ENCODE results near the gene OR6X1.

The OR6X1 gene, protein sequence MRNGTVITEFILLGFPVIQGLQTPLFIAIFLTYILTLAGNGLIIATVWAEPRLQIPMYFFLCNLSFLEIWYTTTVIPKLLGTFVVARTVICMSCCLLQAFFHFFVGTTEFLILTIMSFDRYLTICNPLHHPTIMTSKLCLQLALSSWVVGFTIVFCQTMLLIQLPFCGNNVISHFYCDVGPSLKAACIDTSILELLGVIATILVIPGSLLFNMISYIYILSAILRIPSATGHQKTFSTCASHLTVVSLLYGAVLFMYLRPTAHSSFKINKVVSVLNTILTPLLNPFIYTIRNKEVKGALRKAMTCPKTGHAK

DNA sequence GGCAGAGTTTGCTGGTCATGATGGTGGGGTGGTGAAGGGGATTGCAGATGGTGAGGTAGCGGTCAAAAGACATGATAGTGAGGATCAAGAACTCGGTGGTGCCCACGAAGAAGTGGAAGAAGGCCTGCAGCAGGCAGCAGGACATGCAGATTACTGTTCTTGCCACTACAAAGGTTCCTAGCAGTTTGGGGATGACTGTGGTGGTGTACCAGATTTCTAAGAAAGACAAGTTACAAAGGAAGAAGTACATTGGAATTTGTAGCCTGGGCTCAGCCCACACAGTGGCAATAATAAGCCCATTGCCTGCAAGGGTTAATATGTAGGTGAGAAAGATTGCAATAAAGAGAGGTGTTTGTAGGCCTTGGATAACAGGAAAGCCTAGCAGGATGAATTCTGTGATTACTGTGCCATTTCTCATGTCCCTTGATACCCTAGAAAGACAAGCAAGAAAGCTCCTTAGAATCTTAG is at the start of gene OR6X1:
TSS of gene OR6X1 (minus strand) at position 418 of the 468 bp plus-strand sequence. CDS start at position 418, 0 bp downstream.
- in situ Hi-C loops (cut with HindIII; ENCODE audit: low sequenced_read_pairs) = no loop called here
- no peak within 1 kb of the TSS for H3K4me3 ChIP-seq (ENCODE audit: low read depth, low read length)
- DNase-seq (ENCODE audit: low read depth, low spot score) = no peak
- TF ChIP-seq, protein P1, sequence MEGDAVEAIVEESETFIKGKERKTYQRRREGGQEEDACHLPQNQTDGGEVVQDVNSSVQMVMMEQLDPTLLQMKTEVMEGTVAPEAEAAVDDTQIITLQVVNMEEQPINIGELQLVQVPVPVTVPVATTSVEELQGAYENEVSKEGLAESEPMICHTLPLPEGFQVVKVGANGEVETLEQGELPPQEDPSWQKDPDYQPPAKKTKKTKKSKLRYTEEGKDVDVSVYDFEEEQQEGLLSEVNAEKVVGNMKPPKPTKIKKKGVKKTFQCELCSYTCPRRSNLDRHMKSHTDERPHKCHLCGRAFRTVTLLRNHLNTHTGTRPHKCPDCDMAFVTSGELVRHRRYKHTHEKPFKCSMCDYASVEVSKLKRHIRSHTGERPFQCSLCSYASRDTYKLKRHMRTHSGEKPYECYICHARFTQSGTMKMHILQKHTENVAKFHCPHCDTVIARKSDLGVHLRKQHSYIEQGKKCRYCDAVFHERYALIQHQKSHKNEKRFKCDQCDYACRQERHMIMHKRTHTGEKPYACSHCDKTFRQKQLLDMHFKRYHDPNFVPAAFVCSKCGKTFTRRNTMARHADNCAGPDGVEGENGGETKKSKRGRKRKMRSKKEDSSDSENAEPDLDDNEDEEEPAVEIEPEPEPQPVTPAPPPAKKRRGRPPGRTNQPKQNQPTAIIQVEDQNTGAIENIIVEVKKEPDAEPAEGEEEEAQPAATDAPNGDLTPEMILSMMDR (IDR thresholded peaks at IDR 0.05; ENCODE audit: low read depth, low read length) = no peak

DNA sequence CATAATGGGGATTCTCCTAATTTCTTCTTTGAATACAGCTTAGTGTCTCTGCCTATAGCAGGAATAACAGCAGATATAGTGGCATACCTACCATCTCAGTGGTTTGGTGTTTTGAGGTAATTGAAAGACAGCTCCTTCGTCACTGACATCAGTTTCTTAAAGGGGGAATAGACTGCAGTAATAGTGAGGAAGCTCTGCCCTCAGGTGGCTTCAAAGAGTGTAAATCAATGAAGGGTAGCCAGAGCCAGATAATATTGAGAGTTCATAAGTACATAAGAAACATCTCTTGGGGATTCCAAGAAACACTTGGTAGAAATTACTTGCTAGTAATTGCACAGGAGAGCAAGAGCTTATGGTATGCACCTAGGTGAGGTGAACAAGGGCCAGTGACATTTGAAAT is 47.4 kb upstream of the OR6X1 start:
- DNase-seq (ENCODE audit: low read depth, low spot score) = no peak
- in situ Hi-C loops (cut with HindIII; ENCODE audit: low sequenced_read_pairs) = no loop called here
- TF ChIP-seq, protein P1 (IDR thresholded peaks at IDR 0.05; ENCODE audit: low read depth, low read length) = no peak
- no peak overlapping the region for H3K4me3 ChIP-seq (ENCODE audit: low read depth, low read length)

DNA sequence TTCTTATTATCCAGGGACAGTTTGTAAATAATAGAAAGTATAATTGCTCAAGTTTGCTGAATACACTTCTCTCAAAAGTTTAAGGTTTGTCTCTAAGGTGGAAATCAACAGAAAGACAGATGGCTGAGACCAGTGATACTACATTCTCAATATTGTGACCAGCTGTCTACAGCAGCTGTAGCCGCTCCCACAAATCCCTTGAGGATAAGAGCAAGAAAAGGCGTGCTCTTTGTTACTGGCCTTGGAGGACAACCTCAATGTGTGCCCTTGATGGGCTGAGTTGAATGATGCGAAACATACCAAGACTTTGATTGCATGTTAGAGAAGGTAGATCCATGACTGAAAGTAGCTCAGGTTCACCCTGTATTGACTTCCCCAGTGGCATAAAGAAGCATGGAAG is 45.7 kb upstream of the OR6X1 start:
- in situ Hi-C loops (cut with HindIII; ENCODE audit: low sequenced_read_pairs) = no loop called here
- H3K4me3 ChIP-seq (ENCODE audit: low read depth, low read length) = no peak overlapping the region
- TF ChIP-seq, protein P1 (IDR thresholded peaks at IDR 0.05; ENCODE audit: low read depth, low read length) = no peak
- DNase-seq (ENCODE audit: low read depth, low spot score) = no peak

DNA sequence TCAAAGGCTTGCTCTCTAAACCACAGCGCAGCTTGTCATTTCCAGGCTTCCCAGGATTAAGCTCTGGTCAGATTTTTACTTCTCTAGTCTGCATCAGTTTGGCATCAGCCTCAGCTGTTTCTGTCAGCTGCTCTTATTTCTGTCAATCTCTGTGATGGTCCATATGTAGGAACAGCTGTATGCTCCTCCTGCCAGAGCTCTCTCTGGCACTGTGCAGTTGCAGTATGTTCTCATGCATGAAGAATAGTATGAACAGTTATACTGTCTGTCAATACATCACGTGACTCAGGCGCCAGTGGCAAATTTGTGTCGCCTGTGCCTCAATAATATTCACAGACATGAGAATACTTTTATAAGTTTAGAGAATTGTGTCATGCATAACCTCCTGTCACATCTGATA is 45.1 kb upstream of the OR6X1 start:
- TF ChIP-seq, protein P1 (IDR thresholded peaks at IDR 0.05; ENCODE audit: low read depth, low read length) = no peak
- in situ Hi-C loops (cut with HindIII; ENCODE audit: low sequenced_read_pairs) = no loop called here
- H3K4me3 ChIP-seq (ENCODE audit: low read depth, low read length) = no peak overlapping the region
- DNase-seq (ENCODE audit: low read depth, low spot score) = no peak

DNA sequence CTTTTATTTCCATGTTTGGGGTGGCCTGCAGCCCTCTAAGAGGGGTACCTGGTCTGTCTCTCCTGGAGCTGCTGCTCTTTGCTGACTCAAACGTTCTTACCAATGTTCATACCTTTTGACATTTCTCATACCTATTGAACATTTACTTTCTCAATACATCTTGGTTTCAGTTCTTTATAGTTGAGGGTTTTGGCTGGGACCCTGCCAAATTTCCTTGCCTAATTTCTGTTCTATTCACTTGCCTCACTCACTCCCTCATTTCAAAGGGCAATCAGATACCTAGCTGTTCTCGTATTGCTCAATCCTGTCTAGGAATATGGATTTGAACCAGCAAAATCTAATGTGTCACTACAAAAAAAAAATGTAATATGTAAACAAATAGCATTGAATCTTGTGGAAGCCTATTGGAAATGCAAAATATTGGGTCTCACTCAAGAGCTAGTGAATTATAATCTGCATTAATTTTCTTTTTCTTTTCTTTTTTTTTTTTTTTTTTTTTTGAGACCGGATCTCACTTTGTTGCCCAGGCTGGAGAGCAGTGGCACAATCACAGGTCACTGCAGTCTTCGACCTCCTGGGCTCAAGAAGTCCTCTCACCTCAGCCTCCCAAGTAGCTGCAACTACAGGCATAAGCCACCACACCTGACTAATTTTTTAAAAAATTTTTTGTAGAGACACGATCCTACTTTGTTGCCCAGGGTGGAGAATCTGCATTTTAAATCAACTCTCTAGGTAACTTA is 44.4 kb upstream of the OR6X1 start:
- in situ Hi-C loops (cut with HindIII; ENCODE audit: low sequenced_read_pairs) = no loop called here
- TF ChIP-seq, protein P1 (IDR thresholded peaks at IDR 0.05; ENCODE audit: low read depth, low read length) = no peak
- no peak for DNase-seq (ENCODE audit: low read depth, low spot score)
- no peak overlapping the region for H3K4me3 ChIP-seq (ENCODE audit: low read depth, low read length)

DNA sequence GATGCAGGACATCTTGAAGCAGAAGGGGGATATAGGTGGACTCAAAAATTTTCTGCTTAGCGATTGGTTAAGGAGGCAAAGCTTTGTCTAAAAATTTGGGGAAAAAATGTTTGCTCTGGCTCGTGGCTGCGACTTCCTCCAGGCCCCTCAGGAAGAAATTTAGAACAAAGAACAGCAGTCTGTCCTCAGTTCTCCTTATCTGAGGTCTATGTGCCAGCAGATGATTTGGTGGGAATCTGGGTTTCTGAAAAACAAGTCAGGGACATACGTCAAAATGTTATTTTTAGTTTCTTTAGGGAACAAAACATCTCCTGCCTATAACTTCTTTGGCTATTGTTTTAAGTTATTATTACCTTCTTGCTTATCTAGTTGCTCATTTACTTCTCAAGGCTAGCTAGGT is 43.8 kb upstream of the OR6X1 start:
- in situ Hi-C loops (cut with HindIII; ENCODE audit: low sequenced_read_pairs) = no loop called here
- TF ChIP-seq, protein P1 (IDR thresholded peaks at IDR 0.05; ENCODE audit: low read depth, low read length) = no peak
- no peak overlapping the region for H3K4me3 ChIP-seq (ENCODE audit: low read depth, low read length)
- no peak for DNase-seq (ENCODE audit: low read depth, low spot score)

Data from astrocyte of the spinal cord (primary cell).